ENCODE results near the gene TAF1D. TPM values are rescaled to one million over a fixed set of nuclear protein-coding genes. Genes with fewer than 3 reads are reported as not detected.
A peak's percentile ranks its signal among the peaks of the same experiment; 100 is the strongest.
"Not testable (repeated sequence)": the region's sequence is repeated elsewhere in the genome, so short reads cannot be mapped to it uniquely, and the experiment has no call there.

TAF1D gene, protein sequence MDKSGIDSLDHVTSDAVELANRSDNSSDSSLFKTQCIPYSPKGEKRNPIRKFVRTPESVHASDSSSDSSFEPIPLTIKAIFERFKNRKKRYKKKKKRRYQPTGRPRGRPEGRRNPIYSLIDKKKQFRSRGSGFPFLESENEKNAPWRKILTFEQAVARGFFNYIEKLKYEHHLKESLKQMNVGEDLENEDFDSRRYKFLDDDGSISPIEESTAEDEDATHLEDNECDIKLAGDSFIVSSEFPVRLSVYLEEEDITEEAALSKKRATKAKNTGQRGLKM
- 157 TPM for total RNA-seq

DNA sequence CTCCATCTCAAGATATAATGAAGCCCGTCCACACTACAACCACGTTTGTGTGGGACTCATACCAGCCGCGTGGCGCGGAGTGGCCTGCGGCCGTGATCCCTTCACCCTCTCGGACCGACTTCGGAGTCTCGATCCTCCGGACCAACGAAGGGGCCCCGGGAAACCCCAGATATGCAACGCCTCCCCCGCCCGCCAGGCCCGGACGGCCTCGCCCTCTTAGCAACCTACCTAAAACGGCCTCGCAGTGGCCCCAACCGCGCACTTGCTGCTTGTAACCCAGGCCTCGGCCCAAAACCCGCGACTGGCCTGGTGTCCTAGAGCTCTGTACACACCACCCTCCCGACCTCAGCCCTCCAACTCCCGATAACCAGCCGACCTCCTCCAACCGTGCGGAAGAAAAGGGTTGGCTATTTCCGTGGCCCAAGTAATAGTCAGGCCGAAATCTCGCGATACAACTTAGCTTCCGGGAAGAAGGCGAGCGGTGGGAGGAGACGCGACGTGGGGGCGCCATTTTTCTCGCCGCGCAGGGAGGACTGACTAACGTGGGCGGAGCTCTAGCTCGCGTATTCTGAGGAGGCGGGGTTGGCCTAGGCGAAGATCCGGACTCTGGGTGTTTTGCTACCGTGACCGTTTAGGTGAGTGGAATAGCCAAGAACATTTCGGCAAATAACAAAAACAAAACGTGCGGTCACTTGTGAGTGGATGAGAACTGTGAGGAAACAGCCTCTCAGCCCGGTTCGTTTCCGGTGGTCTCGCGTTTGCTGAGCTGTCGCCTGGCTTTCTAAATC is at the start of gene TAF1D, which contains the start of gene C11orf54:
Gene TAF1D, minus strand, starts transcription at position 402 of the 788 bp plus-strand sequence. CDS start 2,191 bp downstream, outside the sequence.
Gene C11orf54, plus strand, starts transcription at position 579 of the 788 bp plus-strand sequence. CDS start 5,722 bp downstream, outside the sequence.
- DNase-seq = peak; percentile 95

DNA sequence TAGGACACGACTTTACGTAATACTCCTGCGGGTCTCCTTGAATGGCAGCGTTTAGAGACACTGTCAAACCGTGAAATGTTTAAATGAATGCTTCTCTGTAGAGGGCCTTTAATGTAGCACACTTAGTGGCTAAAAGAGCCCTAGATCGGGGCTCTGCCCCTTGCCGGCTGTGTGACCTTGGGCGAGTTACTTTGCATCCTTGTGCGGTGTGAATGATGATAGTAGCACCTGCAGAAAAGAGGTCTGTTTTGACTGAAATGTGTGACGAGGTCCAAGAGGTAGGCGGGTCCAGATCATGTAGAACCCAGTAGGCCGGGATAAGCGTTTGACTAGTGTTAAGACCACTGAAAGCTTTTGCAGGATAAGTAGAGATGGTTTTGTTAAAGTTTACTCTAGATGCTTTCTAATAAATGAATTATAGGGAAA is 43.7 kb upstream of the TAF1D start:
- DNase-seq = no peak

DNA sequence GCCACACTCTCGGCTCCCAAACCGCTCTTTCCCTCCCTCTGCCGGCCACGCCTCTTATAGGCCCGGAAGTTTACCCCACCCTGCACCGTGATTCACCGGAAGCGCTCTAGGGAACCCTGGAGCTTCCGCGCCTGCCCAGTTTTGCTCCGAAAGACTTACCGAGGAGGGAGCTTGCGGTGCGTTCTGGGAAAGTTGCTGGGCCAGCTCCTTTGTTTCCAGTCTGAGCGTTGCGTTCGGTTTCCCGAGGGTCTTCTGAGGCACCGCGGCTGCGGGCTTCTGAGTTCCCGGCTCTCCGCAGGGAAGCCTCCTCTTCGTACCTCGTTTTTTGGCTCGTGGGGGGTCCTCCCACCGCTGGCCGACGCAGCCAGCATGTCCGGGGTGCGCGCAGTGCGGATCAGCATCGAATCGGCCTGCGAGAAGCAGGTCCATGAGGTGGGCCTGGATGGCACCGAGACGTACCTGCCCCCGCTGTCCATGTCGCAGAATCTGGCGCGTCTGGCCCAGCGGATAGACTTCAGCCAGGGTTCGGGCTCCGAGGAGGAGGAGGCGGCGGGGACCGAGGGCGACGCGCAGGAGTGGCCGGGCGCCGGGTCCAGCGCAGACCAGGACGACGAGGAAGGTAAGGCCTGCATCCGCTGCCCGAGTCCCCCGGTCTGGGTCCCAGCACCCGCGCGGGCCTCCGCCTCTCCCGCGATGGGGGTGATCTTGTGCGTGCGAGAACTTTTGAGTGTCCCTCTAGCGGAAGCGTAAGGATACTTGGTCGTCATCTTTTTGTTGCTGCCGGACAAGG is 43.0 kb upstream of the TAF1D start, which contains the start of gene MED17:
Gene MED17, plus strand, starts transcription at position 138 of the 790 bp plus-strand sequence. Its CDS starts 232 bp downstream, at position 370.
- DNase-seq = peak; percentile 91

DNA sequence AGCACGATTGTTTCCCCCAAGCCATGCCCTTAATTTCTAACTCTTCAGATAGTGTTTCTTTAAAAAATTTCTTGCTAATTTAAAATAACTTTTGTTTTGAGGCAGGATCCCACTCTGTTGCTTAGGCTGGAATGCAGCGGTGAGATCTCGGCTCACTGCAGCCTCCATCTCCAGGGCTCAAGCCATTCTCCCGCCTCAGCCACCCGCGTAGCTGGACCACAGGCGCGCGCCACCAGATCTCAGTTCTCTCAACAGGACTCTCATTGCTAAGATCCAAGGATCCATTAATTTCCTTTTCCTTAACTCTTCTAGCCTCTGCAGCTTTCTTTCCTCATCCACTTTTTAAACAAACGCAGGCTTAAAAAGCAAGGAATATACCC is 42.5 kb upstream of the TAF1D start:
- no peak for DNase-seq

DNA sequence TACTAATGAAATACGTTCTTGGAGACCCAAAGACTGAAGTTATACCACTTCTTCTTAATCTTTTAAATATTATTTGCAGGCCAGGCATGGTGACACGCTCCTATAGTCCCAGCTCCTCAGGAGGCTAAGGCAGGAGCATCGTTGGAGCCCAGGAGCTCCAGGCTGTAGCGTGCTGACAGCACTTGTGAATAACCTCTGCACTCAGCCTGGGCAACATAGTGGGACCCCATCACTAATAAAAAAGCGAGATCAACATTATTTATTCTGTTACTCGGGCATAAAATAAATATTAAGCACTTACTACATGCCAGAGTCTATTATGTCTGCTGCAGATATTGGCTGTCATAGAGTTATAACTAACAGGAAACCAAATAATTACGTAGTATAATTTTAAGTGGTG is 42.1 kb upstream of the TAF1D start:
- DNase-seq = no peak

DNA sequence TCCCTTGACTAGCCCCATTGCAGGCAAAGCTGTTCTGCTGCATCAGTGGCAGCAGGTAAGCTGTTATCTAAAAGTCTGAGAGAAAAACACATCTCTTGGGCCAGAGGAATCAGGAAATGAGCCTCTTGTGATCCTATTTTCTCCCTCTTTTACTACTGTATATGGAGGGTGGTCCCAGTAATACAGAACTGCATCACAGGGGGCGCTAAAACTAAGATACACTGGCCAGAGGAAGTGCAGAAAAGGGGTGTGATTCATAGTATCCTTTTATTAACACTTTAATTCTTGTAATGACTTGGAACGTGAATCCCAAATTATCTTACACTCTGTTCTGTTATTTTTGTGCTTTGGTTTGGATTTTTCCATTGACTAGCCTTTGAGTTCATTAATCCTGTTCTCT is 34.0 kb upstream of the TAF1D start:
- DNase-seq = no peak

DNA sequence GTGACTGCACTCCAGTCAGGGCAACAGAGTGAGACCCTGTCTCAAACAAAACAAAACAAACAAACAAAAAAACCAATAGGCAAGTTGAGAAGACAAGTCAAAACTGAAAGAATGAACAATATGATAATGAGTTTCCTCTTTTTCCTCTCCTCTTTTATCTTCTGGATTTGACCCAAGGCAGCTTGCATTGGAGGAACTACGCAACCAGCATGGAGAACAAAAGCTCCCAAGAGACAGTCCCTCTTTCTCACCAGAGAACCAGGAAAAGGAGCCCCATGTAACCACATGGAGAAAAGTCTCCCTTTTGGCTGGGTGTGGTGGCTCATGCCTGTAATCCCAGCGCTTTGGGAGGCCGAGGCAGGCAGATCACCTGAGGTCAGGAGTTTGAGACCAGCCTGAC is 33.3 kb upstream of the TAF1D start:
- not testable (repeated sequence) for DNase-seq

DNA sequence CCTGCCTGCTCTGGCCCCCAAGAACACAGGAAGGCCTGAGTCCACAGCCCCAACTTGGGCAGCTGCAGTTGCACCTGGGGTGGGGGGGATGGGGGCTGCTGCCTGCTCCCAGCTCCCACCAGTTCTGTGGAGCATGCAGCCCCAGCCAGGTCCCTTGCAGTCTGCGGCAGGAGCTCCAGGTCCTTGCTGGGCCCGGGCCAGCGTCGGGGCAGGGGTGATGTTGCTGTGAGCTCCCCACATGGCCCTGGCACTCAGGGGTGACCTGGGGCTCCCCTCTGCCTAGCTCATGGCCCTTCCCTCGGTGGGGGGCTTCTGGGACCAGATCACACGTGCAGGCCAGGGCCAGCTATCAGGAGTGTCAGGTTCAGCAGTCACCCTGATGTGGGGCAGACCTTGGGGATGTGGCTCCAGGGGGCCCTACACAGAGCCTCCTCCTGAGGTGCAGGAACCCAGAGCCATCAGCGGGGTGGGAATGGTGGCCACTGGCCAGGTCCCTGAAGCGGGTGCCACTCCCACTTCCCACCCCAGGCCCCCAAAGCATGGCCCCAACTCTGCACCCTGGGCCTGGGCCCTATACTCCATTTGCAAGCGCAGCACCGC is 32.4 kb upstream of the TAF1D start:
- no peak for DNase-seq

DNA sequence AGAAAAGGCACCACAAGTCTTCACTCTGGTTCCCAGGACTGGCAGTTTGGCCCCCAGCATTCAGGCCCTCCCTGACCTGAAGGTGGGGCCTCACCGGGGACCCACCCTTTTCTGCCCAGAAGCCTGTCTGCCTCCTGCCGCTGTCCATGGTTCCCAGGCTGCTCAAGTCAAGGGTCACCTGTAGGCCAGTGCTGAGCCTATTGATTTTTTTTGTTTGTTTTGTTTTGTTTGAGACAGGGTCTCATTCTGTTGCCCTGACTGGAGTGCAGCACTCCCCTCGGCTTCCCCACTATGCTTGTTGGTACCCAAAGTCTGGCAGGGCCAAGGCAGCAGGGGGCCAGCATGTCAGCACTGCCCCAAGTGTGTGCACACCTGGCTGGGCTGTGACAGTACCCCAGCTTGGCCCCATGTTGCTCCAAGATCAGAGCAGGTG is 31.8 kb upstream of the TAF1D start:
- DNase-seq = no peak

DNA sequence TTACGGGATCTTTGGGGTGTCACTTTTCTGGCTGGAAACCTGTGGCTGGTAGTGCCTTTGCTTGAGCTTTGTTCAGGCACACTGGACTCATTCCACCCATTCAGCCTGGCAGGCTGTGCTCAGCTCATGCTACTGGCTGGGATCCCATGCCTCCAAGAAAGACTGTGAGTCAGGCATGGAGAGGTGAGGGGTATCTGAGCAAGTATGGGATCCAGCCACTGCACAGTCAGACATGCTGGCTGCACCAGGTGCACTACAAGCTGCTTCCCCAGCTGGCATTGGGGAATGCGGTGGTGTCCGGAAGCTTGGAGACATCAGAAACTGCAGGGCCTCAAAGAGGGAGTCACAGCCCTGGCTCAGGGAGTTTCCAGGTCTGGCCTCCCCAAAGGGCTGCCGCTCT is 30.8 kb upstream of the TAF1D start:
- DNase-seq = no peak

DNA sequence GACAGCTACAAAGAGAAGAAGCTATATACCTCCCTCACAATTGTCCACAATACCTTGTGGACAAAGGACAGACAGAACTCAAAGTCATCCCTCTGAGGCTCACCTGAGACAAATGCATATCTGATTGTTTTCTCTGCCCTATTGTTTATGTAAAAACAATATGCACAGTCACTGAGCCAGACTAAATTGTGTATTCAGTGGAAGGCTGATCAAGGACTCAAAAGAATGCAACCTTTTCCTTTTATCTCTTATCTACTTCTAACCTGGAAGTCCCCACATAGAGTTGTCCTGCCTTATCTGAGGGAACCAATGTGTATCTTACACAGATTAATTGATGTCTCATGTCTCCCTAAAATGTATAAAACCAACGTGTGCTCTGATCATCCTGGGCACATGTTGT is 28.9 kb upstream of the TAF1D start:
- DNase-seq = no peak

DNA sequence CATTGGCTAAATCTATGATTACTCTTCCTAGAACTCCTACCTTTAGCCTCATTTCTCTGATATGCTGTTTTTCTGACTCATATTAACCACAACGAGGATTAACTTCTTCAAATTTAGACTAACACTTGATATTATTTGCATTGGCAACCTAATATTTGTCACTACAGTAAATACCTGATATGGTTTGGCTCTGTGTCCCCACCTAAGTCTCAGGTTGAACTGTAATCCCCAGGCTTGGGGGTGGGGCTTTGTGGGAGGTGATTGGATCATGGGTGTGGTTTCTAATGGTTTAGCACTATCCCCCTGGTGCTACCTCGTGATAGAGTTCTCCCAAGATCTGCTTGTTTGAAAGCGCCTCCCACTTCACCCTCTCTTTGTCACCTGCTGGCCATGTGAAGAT is 25.7 kb upstream of the TAF1D start:
- DNase-seq = no peak

DNA sequence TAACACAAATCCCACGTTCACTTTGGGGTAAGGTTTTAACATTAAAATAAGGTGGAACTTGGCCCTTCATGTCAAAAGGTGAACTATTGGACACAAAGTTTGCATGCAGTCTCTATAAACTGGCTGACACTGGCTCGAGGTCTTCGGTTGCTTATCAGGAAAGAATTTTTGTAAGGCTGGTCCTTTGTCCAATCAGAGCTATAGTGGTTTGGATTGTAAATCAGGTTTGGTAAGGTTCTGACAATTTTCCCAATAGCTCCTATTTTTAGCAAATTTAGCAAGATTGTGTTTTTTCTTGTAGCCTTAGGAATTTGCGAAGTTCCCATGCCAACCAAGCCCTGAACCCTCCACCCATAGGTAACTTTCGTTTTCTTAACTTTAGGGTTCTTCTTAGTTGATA is 25.2 kb upstream of the TAF1D start:
- no peak for DNase-seq

DNA sequence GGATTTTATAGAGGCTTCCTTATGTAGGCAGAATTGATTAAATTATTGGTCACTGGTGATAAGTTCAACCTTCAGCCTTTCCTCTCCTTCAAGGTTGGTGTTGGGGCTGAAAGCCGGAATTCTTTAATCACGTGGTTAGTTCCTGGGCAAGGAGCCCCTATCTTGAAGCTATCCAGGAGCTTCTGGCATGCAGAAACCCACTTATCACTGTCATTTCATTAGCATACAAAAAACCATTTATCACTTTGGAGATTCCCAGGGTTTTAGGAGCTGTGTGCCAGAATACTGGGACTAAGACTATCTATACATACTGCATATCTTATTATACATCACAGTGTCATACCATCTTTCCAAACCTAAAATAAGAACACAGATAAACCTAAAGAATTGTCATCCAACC is 24.3 kb upstream of the TAF1D start:
- no peak for DNase-seq

DNA sequence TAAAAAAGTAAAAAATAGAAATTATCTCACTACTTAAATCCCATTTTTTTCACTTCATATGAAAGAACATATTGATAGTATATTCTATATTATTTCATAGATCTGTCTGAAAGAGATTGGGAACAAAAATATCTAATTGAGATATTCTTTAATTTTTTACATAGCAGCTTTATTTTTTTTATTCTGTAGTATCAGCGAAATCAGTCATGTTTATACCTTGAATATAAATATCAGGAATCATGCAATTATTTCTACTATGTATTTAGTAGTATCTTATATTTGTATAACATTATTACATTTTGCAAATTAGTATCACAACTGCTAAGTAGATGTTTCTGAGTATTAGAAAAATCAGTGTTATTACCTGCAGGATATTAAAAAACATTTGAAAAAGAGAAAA is 20.6 kb upstream of the TAF1D start:
- DNase-seq = no peak

DNA sequence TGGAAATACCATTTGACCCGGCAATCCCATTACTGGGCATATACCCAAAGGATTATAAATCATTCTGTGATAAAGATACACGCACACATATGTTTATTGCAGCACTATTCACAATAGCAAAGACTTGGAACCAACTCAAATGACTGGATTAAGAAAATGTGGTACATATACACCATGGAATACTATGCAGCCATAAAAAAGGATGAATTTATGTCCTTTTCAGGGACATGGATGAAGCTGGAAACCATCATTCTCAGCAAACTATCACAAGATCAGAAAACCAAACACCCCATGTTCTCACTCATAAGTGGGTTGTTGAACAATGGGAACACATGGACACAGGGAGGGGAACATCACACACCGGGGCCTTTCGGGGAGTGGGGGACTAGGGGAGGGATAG is 17.8 kb upstream of the TAF1D start:
- DNase-seq = not testable (repeated sequence)

DNA sequence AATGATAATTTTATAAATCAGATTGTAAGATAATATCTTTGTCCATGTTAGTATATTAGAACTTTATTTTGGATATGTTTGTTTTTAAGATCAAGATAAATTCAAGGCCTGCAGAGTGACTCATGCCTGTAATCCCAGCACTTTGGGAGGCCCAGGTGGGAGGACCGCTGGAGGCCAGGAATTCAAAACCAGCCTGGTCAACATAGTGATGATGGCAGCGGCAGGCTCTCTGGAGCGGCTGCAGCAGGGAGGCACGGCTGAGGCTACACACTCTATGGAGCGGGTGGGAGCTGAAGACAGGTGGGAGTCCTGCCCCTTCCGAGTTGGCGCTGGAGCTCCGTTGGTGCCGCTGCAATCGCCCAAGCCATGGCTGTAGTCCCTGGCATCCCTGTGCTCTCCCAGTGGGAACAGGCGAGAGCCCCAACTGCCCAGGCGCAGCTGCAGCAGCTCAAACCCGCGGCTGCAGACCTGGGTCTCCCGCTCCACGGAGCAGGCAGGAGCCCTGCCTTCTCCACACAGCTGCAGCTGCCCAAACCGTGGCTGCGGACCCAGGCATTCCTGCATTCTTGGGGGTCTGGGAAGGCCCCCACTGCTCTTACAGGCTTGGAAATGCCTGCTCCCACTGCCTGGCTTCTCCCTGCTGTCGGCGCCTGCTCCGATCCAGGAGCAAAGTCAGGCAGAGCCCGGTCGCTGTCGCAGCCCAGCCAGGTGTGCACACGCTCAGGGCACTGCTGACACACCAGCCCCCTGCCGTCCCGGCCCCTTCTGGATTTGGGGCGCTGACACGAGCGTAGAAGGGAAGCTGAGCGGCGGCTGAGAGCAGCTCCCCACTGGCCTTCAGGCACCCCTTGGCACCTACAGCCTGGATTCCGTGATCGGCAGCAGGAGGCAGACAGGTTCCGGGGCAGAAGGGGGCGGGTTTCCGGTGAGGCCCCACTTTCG is 16.9 kb upstream of the TAF1D start:
- no peak for DNase-seq

DNA sequence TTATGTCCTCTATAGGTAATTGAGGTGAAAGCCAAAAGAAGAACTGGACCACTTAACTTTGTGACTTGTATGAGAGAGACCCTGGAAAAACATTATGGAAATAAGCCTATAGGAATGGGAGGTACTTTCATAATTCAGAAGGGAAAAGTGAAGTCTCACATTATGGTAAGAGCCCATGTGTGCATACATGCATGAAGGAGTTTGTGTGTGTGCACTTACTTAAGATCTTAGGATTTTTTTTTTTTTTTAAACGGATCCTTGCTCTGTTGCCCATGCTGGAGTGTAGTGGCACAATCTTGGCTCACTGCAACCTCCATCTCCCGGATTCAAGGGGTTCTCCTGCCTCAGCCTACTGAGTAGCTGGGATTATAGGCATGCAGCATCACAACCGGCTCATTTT is 16.0 kb upstream of the TAF1D start:
- DNase-seq = no peak

DNA sequence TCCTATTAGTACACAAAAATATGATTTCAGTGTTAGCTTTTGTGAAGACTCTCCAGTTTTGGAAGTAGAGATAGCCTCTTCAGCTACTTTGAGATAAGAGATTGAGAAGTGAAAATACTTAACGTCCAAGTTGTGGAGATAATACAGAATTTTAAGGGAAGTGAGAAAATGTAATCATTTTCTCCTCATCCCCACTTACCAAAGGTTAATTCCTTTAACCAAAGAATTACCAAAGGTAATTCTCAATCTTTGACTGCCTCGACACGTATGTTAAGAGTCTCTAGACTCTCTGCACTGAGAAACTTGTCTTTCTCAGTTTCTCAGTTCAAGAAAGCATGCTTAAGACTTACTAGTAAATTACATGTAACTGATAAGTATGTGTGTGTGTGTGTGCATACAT is 15.5 kb upstream of the TAF1D start:
- no peak for DNase-seq

DNA sequence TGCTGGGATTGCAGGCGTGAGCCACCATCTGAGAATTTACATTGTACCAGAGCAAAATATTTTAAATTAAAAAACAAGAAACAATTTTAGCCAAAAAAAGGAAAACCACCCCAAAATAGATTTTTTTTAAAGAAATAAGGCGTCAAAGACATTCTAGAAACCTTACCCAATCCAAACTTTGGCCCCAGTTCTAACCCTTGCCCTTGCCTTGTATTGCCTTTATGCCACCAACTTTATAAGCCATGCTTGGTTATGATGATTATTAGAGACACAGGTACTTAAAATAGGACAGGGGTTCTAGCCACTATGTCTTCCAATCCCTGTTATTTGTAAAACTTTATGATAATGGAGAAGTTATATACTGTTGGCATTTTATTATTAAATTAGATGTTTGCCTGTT is 11.9 kb upstream of the TAF1D start:
- DNase-seq = no peak

DNA sequence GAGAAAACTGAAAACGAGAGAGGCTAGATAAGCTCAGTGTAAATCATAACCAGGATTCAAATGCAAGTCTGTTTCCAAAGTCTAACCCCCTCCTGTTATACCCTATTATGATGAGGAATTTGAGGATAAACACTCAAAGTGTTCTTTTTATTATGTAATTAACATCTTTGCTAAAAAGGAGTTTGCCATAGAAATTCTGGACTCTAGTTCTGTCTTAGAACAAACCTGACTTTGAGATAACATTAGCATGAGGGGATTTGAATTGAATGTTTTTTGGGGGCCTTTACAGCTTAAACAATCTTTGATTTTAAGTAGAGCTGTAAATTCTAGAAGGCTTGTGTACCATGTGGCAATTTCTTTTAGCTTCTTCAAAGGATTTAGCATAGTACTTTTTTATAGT is 9.7 kb upstream of the TAF1D start:
- DNase-seq = no peak

Data from occipital lobe (tissue), 2 donors.